HG03457 (cell line): ENCODE results near the gene GH1.
"Not testable (repeated sequence)": the region's sequence is repeated elsewhere in the genome, so short reads cannot be mapped to it uniquely, and the experiment has no call there.

Experiments
- ATAC-seq: cut with Tn5 transposase; IDR thresholded peaks from one replicate; pipeline ENCODE4 v1.9.1; 2021; ENCODE audit warnings: moderate number of reproducible peaks; ENCODE audit not compliant: unreplicated experiment

The GH1 gene

DNA sequence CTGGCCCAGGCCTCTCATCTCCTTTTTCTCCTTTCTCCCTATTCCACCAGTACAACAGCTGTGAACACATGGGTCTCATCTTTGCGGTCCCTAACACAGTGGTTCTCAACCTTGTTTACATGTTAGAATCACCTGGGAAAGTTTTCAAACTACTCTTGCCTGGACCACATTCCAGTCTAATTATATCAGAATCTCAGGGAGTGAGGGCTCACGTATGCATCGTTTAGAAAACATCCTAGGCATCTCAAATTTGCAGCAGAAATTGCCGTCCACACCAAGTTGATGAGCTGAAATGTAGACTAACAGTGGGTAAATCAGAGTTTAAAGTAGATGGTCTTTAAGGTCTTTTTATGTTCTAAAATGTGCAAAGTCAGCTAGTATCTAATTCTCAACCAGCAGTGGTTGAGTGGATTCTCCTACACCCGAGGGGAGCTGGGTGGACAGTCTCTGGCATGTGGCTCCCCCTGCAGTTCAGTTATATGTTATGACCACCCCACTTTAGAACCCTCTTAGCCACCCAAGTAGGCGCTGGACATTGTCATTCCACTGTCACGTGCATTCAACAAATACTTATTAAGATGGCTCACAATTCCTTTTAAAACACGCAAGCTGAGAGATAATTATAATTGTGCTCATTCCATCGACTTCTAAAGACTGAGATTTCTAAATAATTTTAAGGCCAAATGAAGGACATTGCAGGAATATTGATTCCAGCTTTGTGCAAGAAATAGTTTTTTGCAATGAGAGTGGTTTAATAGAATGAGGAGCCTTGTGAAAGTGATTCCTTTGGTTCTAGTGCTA is 48.9 kb downstream of the GH1 start:
- ATAC-seq: not testable (repeated sequence)
